Left renal cortex interstitium (tissue), 4 donors: ENCODE data around the gene HLA-DPB1. TPM values are rescaled to one million over a fixed set of nuclear protein-coding genes. Genes with fewer than 3 reads are reported as not detected.
"Not testable (repeated sequence)": the region's sequence is repeated elsewhere in the genome, so short reads cannot be mapped to it uniquely, and the experiment has no call there.

Experiments used
- DNase-seq, 4 donors: peaks; one replicate each; pipeline ENCODE4 v3.0.0-alpha.2; 2013; ENCODE audit warnings: low read depth in 4 of 4, low spot score in 2 of 4, missing footprints in 1 of 4
- polyA plus RNA-seq, 4 donors: library from polyadenylated mRNA; unstranded; fragments of 120-200 nt; gene quantifications; one replicate each; pipeline ENCODE4 v1.2.1, GENCODE V29; 2013; ENCODE audit not compliant: insufficient read length in 4 of 4

Gene HLA-DPB1
- polyA plus RNA-seq, 4 donors, result 17.5 to 24.7 (median 21.9) TPM

DNA sequence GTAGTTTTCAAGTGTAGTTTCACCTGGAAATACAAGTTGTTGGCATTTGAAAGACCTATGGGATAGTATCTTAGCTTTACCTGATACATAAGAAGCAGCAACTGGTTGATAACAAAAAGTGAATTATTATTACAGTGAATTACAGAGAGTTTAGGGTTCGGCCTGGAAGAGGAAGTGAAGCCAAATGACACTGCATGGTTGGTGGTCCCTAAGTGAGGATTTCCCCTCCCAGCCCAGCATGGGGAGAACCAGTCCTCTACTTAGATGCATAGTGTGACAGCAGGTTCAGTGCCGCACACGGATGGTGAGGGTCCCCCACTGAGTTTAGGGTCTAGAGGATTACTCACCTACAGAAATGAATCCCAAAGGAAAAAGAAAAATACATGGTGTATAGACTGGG is 18.1 kb downstream of the HLA-DPB1 start:
- DNase-seq, result no peak

DNA sequence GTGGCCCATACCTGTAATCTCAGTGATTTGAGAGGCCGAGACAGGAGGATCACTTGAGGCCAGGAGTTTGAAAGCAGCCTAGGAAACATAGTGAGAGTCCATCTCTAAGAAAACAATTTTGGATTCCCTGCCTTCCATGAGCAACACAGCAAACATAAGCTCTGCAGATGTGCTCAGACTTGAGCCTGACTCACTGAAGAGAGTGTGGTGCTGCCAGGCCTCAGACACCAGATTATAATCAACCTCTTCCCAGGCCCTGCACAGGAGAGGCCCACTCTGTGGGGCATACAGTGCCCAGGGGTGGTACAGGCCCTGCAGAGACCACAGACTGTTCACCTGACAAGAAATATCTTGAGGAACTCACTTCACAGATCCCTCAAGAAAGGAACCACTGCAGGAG is 19.9 kb downstream of the HLA-DPB1 start:
- no peak for DNase-seq

DNA sequence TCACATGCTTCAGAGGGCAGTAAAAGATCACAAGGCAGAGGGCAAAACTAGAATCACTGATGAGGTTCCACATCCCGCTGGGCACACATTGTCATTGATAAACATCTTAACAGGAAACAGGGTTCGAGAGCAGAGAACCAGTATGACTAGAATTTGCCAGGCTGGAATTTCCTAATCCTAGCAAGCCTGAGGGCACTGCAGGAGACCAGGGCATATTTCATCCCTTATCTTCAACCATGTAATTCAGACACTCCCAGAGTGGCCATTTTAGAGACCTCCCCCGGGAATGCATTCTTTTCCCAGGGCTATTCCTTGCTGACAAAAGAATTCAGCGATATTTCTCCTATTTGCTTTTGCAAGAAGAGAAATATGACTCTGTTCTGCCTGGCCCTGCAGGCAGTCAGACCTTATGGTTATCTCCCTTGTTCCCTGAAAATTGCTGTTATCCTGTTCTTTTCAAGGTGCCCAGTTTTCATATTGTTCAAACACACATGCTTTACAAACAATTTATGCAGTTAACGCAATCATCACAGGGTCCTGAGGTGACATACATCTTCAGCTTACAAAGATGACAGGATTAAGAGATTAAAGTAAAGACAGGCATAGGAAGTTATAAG is 25.4 kb downstream of the HLA-DPB1 start:
- DNase-seq, result not testable (repeated sequence)

DNA sequence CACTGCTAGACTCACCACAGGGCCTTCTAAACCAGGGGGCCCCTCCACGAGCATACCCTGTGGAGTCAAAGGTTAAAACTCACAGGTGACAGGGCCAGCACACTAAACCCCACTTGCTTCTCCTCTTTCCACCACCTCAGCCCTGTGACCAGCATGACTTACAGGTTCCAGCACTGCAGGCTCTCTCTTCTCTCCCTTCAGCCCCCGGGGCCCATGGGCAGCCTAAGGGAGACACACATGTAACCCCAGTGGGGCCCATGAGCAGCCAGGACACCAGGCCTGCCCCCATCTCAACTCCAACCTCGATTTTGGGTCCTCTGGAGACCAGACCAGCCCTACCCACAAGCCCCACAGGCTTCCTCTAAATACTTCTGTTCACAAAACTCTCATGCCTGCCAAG is 28.0 kb downstream of the HLA-DPB1 start:
- DNase-seq, result no peak

DNA sequence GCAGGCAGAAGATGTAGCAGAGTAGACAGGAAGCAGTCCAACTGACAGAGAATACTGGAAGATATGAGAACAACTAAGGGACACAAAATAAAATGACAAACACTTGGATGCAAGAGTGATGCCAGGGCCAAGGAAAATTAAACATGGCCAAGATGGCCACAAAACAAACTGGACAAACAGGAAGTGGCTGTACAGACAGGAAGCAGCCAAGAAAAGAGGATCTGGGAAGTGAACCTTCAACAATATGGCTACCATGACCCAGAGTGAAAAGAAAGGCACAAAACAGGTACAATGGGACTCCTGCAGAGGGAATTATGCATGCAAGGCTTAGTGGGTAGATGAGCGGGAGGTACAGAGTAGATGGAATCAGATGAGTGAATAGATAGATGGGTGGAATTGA is 29.1 kb downstream of the HLA-DPB1 start:
- no peak for DNase-seq

DNA sequence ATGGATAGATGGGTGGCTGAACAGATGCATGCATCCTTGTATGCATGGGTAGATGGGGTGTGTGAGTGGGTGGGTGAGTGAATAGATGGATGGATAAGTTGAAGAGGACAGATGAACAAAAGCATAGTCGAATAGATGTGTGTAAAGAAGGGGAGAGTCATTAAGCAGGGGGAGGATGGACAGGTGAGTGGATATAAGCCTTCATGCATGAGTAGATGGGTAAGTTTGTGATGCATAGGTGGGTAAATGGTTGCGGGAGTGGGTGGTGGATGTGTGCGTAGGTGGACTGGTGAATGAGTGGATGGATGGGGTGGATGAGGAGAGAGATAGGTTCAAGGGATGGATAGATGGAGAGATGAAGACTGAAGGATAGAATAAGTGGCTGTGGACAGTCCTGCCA is 29.6 kb downstream of the HLA-DPB1 start:
- DNase-seq, result no peak

DNA sequence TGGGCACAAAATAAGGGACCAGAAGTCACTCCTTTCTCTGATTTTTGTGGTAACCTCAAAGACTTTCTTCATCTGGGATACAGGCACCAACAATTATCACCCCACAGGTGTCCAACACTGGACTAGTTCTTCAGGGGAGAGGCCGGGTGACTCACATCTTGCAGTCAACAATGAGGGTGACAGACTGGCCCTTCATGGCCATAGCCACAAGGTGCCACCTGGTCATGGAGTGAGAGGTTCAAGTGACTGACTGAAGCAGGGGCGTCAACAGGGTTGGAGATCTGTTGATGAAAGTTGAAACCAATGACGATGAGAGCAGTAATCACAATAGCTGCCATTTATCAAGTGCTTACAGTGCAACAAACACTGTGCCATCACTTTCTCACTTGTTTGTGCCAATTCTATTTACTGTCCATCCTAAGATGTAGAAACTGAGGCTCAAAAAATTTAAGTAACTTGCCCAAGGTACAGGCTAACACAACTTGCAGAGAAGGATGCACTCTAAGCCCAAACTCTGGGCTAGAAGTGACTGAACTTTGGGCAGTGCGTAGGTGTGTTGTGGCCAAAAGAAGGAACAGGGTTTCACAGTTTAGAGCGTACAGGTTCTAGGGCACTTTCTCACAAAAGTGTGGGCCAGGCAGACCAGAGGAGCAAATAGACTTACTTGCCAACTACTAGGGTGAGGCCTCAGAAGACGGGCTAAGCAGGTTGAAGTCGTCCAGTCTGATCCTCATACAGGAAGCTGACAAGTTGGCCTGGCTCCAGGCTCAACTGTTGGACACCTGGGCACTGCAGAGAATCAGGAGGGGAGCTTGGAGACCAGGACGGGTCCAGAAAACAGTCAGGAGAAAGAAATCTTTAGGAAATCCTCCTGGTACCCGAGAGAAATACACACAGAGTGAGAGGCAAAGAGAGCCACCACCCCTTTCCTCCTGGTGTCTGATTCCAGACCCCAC is 30.4 kb downstream of the HLA-DPB1 start:
- no peak for DNase-seq

DNA sequence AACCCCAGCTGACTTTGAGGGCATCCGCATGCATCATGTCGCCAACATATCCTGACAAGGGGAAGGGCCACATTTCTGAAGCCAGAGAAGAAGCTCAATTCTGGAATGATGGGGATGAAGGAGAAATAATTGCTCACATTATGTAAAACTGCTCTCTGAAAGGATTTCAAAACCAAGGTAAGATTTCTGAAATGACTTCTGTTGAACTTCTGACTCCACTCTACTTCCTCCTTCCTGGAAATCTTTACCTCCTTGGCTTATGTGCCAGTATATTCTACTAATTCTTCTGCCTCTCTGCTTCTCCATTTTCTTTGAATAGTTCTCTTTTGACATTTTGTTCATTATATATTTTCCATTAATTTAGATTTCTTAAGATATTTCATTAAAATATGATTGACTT is 31.9 kb downstream of the HLA-DPB1 start:
- DNase-seq, result no peak

DNA sequence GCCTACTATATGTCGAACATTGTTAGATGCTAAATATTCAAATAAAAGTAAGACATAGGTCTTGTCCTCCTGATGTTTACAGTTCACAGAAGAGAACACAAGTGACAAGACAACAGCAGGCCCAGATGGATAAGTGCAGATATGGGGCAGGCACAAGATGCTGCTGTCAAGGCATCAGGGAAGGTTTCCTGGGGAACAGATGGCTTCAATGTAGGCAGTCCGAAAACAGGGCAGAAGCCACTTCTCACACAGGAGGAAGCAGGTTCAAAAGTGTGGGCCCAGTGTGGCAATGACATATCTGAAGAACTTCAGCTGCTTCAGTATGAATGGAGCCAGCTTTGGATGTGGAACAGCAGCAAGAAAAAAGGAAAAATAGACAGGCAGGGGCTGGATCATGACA is 32.5 kb downstream of the HLA-DPB1 start:
- no peak for DNase-seq

DNA sequence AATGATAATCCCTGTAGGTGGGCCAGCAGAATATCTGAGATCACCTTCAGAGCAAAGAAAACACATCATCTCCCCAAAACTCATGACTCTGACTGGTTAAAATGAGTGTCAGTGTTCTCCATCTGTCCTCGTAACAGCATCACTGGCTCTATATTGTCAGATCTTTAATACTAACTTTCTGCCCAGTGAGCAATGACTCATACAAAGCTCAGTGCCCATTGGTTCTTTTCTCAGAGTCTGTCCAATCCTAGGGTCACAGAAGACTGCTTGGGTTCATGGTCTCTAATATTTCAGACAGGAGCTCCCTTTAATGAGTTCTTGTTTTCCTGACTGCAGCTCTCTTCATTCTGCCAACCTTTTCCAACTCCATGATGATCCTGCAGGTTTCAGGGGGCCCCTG is 36.4 kb downstream of the HLA-DPB1 start:
- peak in 1 of 4 donors; percentile 33 for DNase-seq

DNA sequence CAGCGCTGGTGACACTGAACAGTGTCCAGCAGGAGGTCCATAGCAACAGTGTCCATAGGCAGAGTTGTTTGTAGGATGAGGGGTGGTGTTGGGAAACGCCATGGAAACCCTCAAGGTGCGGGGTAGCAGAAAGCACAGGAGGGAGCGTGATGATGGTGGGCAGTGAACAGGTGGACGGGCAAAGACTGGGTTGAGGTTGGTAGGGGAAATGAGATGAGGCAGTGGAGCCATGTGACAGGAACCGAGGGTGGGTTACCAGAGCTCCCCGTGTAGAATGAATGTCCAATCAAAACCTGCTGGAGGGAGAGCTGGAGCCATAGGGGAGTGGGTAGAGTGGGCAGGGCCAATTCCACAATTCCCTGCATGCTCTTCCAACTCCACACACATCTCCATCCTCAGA is 38.0 kb downstream of the HLA-DPB1 start:
- no peak for DNase-seq

DNA sequence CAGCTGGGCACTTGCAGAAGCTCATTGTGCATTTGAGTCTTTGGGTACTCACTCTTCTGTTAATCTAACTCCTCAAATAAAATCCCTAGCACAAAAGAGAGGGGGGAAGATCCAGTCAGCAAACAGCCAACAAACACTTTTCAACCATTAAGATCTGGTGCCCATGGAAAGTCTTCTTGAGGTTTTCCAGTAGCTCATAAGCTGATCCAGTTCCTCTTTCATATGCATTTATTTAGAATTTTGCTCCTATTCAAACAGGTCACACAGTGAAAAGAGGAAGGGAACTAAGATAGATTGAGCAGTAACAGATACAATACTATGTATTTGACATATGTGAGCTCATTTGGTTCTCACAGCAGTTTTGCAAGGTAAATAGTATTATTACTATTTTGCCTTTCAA is 38.6 kb downstream of the HLA-DPB1 start:
- no peak for DNase-seq

DNA sequence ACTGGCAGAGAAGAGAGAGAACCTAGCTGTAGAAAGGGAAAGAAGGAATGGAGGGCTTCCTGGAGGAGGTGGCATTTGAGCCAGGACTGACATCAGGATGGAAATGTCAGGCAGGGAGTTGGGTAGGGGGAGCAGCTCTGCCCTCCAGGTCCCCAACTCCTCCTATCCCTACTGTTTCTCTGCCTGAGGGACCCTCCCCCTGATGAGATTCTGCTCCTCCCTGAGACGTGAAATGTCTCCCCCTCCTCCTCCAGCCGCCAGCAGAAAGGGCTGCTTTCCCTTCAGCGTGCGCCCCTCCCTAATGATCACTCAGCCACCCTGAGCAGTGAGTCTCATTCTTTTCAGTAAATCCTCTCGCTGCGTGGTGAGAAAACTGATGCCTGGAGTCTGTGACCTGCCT is 40.6 kb downstream of the HLA-DPB1 start:
- no peak for DNase-seq

DNA sequence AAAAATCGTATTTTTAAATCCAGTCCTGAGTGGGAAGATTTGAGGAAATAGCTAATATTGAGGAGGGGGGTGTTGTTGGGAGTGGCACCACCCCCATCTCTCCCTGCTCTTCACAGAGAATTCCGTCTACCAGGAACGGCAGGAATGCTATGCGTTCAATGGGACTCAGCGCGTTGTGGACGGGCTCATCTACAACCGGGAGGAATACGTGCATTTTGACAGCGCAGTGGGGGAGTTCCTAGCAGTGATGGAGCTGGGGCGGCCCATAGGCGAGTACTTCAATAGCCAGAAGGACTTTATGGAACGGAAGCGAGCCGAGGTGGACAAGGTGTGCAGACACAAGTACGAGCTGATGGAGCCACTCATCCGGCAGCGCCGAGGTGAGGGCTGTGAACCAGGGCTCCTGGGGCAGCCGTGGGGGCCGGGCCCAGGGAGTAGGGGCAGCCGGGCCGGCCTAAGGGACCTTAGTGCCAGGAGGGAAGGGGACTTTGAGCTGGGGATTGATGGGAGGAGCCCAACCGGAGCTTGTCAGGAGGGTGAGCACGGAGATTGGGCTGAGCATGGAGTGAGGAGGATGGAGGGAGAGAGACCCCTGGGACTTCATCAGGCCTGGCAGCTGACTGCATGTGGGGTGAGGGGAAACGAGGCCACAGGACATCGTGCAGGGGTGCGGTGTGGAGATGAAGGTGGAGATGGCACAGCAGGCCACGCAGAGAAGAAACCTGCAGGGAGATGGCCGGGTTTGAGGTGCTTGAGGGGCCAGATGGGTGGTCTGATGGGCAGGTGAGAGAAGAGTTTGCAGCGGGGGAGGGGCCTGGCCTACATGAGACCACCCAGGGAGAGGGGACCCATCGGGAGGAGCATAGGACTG is 41.3 kb downstream of the HLA-DPB1 start:
- DNase-seq, result peak in 1 of 4 donors; percentile 6

DNA sequence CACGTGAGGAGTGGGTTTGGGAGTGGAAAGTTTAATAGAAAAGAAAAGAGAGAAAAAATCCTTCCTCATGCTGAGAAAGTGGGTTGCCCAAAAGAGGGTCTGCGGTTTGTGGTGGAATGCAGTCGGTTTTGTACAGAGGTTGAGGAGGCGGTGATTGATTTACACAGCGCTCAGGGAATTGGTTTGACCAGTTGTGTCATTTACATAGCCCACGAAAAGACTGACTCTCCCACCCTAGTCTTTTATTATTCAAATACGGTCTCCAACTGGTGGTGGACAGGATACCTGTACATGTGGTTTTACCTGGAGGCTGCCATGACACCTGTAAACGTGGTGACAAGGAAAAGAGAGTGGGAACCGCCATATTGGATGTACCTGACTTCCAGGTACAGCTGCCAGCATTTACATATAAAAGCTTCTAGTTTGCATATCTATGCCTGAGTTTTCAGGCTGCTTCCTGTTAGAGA is 42.1 kb downstream of the HLA-DPB1 start:
- no peak for DNase-seq

DNA sequence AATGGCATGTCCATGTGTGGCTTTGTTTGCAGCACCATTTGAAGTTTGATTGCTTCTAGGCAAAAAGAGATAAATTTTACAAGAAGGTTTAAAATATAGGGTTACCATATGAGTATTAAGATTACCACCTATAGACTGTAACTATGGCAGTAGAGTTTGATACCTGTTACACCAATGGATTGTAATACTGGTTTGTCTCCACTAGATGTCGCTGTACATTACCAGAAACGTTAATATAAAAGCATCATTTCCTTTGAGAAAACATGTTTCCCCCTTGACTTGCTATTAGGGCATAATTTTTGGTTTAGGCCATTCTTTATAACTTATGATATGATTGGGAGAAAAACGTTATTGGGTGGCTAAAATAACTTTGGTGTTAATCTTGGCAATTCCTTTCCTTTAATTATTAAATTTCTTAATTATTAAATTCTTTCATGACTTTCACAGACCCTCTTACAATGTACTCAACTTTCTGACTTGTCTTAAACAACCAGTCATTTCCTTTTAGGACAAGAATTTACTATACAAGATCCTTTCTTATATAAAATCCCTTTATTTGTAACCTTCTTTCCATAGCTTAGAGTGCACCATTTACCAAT is 42.8 kb downstream of the HLA-DPB1 start:
- peak in 1 of 4 donors; percentile 27 for DNase-seq

DNA sequence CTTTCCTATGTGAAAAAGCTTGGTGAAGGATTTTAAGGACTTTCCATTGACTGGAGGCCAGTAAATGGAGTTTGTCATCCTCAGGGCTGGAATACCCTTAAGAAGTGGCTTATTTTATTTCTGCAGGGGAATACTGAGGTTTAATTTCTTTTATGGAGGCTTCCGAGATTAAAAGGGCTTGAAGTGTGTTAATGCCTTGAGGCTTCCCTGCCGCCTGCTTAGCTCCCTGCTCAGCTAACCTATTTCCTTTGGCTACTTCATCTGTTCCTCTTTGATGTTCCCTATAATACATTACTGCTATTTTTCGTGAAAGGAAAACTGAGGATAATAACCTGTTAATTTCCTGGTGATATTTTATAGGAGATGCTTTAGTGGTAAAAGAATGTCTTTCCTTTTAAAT is 44.2 kb downstream of the HLA-DPB1 start:
- DNase-seq, result no peak

DNA sequence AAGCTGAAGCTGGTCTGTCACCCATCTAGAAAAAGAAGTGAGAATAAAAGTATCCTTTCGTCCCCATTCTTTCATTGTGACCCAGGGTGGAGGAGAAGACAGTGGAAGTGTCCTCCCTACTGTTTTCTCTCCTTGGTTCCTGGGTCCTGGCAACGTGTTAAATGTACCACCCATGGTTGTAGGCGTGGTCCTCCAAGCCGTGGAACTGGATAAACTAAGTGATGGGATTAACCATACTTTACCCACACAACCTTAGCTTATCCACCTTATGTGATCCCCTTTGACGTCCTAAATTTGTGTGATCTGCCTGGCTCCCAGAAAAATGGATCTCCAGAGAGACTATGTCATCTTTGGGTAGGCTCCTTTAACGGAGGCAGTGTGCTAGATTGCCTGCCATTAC is 47.4 kb downstream of the HLA-DPB1 start:
- DNase-seq, result no peak

DNA sequence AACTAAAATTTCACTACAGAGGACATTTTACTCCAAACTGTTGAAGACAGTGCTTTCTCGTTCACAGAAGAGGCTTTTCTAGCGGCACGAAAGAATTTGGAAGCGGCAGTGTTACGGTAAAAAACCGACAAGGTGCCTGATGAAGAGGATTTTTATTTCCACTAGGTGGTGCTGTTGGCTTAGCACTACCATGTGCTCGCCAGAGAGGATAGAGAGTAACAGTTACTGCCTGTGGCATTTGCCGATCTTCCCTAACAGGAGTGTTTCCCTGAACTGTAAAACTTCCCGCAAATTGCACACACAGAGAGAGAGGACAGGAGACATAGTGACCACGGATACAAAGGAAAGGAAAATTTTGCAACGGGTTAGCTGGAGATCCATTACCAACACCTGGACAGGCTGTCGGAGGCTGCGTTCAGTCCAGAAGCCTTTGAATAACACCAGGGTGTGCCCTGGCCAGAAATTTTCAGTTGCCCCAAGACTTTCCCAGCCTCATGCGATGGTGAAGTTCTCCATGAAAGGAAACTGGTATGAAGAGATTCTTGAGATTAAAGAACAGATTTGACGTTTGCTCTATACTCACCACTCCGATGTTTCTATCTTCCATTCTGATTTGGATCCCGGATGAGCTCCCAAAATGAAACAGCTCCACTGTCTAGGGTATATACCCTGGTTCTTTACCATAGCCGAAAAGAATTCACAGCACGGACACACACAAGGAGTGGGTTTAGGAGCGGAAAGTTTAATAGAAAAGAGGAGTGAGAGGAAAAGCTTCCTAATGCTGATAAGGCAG is 48.1 kb downstream of the HLA-DPB1 start:
- no peak for DNase-seq

DNA sequence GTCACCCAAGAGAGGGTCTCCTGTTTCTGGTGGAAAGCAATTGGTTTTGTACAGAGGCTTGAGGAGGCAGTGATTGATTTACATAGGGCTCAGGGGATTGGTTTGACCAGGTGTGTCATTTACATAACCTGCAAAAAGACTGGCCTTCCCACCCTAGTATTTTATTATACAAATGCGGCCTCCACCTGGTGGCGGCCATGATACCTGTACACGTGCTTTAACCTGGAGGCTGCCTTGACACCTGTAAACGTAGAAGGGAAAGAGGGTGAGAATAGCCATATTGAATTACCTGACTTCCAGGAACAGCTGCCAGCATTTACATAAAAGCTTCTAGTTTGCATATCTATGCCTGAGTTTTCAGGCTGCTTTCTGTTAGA is 48.7 kb downstream of the HLA-DPB1 start:
- no peak for DNase-seq
